Keratinocyte (primary cell): ENCODE data around the gene CDH12.

ENCODE experiments used
- CTCF ChIP-seq, 3 experiments: IDR thresholded peaks in 1 of 3; conservative IDR thresholded peaks in 1 of 3; optimal IDR thresholded peaks in 1 of 3; 2 replicates in 2 of 3; 3 replicates in 1 of 3; pipeline versions ENCODE3 to v1.5.1; 2011; ENCODE audit warnings: low read length in 3 of 3, mild to moderate bottlenecking in 3 of 3, moderate library complexity in 2 of 3, control low read depth in 1 of 3, inconsistent platforms in 1 of 3; ENCODE audit not compliant: insufficient read depth in 2 of 3; ENCODE audit errors: extremely low read depth in 1 of 3
- EZH2 ChIP-seq: IDR thresholded peaks from one replicate; pipeline ENCODE4 v1.6.1; 2012; ENCODE audit warnings: inconsistent platforms, mild to moderate bottlenecking, low read length, moderate library complexity

GRCh38 chr5:22341406-22341805, 511.7 kb downstream of the CDH12 start:
- no peak for TF ChIP-seq CTCF (optimal IDR thresholded peaks at IDR 0.05 in 1 of 3, IDR thresholded peaks at IDR 0.05 in 1 of 3, conservative IDR thresholded peaks at IDR 0.05 in 1 of 3; ENCODE audit: extremely low read depth in 1 of 3, insufficient read depth in 2 of 3, low read length in 3 of 3)
- no peak for TF ChIP-seq EZH2
